Pons (tissue), 1 donor: ENCODE data around the gene ID4.

ENCODE experiments used
- DNase-seq: peaks from one replicate; pipeline ENCODE4 v3.0.0-alpha.2; 2016; ENCODE audit warnings: low spot score

ID4 gene

DNA sequence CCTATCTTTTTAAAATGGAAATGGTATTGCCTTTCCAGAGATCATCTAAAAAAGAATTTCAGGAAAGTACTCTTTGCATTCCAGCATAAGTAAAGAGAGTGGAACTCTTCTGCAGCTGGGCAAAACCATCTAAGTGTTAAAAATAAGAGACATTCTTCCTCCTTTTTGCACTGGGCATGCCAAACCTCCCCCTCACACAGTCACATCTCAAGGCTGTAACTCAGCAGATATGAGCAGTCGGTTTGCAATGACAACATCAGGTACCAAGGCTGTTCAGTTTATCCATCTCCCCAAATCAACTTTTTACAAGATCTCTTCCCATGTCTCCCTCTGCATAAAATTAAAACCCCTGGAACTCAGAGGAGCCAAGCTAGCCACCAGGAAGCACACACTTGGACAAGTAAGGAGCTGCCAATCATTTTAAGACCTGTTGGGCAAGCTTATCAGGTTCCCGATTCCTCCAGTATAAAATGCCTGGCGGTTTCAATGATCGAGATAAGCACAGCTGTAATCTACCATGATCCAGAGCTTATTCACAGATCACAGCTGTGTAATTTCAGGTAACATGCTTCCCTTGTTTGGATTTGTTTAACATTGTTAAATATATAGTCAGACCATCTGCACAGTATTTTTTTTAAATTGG, 23.2 kb downstream of the ID4 start:
- no peak for DNase-seq

DNA sequence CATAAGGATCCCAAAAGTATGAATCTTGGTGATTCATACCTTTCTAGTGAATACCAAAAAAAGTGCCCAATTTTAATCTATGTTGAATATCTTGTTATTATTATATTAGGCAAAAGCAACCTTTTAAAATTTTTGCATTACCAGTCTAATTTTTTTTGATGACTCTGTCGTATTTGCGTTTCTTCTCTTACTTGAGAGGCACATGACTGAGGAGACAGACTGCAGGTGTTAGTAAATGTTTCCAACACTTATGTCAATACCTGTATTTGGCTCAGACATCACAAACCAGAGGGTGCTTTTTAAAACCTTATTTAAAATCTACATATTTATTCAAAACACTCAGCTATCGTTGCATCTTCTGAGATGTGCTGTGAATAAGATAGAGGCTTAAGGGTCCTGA, 27.1 kb downstream of the ID4 start:
- no peak for DNase-seq

DNA sequence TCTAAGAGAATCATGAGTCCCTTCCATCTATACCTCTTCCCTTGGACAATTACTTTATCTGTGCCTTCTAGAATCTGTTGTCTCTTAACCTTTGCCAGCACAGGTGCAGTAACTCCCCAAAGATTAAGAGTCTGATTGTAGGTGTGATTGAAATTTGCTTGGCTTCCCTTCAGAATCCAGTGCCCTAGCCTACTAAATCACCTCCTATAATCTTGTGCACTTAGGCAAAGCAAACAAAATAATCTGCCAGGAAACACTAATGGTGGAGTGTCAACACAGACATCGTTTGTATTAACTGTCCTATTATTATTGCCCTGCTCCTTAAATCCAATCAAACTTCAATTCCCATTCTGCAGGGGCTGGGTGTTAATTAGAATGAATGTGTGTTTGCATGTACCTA, 28.0 kb downstream of the ID4 start:
- no peak for DNase-seq

DNA sequence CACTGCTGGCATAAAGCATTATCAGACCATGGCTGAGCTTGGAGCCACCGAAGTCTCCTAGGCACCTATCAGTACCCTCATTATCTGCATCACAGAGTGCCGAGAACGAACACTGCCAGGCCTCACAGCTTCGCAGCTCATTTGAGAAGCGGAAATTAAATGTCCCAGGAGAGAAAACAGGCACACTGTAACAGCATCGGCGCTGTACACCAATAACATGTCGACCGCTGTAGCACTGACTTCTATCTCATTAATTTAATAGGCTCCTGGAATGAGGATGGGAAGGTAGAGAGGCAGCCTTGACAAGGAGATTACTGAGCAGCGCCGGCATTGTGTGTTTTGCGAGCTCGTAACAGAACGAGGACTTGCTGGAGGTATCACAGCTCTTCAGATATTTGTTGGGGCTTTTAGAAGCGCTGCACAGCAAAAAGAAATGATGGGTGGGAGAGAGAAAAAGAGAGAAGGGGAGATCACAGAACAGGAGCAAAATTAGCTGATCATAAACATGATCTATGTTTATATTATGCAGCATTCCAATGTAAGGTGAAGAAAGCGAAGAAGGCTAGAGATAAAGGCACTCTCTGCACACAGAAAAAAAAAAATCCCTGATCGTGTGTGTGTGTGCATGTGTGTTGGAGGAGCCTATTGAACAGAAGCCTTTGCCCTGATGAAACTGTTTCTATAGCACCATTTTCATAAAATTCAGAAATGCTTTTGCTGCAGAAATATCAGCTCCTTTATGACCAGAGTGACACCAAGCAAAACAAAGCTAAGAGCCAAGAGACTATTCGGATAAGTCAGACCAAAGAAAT, 29.2 kb downstream of the ID4 start:
- no peak for DNase-seq

DNA sequence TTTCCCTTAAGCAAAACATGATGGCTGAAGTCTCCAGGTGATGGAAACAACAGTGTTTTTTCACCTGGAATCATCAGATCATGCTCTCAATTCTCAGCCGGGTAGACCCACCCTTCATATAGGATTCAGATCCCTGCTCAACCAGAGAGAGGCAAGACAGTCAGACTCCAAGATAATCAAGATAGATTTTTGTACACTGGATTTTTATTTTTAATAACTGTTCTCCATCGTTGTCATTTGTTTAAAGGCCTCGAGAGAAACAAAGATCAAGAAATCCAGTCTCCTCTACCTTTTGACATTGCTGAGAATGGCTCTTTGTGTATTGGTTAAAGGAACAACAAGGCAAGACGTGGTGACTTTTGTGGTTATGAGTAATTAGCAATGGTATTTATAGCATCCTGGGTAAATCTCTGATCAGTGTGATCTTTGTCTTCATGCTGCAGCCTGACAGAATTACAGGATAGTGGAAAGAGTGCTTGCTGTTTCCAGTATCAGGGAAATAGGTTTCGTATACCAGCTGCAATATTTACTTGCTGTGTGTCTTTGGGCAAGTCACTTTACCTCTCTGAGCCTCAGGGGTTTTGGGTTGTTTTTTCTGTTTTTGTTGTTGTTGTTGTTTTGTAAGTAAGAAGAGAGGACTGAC, 29.9 kb downstream of the ID4 start:
- DNase-seq: no peak

DNA sequence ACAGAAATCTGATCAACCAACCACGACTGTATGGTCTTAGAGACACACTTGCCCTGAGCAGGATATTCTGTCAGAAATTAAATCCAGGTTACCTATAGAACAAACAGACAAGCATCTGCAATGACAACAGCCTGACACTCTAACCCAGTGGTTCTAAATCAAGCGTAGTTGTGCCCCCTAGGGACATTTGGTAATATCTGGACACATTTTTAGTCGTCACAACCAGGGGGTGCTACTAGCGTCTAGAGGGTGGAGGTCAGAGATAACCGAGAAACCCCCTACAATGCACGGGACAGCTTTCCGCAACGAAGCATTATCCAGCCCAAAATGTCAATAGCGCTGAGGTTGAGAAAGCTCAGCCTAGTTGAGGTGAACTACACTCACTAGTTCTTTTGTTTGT, 32.3 kb downstream of the ID4 start:
- DNase-seq: no peak

DNA sequence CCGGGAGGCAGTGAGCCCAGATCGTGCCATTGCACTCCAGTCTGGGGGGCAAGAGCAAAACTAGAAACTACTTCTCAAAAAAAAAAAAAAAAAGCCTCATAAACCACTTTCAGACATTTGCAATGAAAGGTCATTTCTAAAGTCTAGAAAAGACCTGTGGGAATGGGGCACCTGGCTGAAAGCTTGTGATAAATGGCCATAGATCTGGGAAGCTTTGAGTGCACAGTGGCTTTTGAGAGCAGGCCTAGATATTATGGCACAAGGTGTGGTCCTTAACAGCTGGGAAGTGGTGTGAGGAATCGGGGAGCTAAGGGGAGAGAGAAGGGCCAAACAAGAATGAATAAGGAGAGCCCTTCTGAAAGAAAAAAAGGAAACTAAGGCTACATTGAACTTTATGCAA, 33.2 kb downstream of the ID4 start:
- DNase-seq: no peak

DNA sequence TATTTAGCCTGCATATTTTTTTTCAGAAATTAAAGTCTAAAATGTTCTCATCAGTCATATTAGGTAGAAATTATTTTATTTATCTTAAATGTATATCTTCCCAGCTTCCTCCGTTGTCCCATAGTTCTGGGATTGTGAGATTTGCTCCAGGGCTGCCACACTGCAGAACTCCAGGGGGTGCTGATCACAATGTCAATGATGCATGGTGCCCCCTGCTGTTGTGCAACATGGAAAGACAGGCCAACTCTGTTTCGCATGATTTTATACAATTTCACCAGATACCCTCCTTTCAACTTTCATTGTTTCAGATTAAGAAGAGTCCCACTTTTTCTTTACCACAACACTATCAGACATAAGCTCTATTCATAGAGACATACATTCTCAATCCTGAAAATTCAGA, 35.9 kb downstream of the ID4 start:
- no peak for DNase-seq

DNA sequence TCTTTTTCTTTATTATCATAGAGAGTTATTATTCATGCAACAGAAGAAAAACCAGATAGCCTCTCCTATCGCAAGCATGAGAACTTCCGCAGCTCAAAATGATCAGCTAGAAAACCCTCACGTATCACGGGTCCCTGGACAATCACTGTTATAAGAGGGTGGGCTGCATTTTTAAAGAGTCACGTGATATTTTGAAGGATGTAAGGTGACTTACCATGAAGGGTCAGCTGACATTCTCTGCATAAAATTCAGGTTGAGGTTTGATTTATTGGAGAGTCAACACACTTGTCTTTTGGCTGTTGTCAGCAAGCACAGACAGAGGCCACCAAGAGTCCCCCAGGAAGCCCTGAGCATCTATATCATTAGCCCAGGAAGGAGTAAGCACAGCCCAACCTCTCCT, 39.5 kb downstream of the ID4 start:
- DNase-seq: no peak

DNA sequence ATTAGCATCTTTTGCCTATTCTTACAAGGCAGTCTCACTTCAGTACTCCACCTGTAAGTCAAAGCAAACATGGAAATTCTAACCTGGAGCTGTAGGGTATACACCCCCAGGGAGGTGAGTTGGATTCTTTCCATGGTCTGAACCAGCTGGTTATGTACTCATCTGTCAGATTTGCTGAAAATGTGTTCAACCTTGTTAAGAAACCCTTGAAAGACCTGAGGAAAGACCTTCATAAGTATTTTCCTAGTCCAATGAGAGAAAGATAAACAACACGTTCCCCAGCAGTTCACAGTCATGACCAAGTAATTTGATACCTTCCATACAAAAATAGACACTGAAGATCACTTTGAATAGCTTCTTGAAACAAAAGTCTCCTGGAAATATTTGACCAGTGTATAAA, 42.5 kb downstream of the ID4 start:
- DNase-seq: no peak

DNA sequence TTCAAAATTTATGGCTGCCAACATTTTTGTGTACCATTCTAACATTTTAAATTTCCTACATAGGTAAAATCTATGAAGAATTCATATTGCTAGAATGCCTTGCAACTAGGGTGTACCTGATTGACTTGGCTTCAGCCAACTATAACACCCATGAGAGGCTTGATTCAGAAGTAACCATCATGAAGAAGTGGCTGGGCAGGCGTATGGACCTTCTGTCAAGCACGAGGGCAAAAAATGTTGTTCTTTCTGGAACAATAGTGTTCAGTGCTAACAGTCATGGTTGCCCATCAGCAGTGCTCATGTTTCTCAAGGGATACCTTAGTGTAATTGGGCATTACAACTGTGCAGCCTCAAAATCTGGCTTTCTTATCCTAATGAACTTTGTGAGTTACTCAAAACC, 42.9 kb downstream of the ID4 start:
- DNase-seq: no peak

DNA sequence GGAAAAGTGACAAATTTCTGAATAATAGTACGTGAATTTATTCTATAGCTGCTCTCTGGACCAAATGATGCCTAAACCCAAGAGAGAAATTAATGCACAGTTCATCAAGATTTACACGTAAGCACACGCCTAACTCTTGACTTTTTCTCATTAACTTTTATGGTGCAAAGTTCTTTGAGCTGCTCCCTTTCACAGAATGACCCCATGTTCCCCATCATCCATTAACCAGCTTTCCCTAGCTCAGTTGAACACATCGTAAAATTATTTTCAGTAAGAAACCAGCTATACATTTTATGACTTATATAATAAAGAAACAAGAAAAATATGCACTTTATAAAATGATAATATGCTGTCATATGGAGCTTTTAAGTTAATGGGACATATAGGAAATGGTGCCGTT, 54.3 kb downstream of the ID4 start:
- DNase-seq: no peak
